ENCODE results near the gene COBL.

Gene COBL

GRCh38 chr7:51151455-51151854 is 165.2 kb downstream of the COBL start:
- DNase-seq (ENCODE audit: low read depth in 2 of 3, low spot score in 2 of 3) = no peak

- no peak for DNase-seq (ENCODE audit: low read depth in 2 of 3, low spot score in 2 of 3)
Measured at GRCh38 chr7:51150193-51150592, 166.4 kb downstream of the COBL start.

DNA sequence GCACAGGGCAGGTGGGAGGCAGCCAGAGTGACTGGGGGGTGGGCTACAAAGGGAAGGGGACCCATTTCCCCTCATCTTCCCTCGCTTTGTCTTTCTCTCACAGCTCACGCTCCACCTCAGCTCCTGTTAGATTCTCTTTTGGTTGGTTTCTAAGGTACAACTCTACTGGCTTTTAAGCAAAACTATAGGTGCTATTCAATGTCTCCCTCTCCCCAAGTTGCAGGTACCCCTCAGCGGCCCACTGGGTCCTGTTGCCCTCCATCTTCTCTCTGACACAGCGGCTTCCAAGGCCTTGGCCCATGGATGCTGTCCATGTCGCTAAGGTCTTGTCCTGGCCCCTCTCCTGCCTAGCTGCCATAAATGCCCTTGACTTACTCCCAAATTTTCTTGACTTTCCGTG is 168.4 kb downstream of the COBL start:
- no peak for DNase-seq (ENCODE audit: low read depth in 2 of 3, low spot score in 2 of 3)

DNA sequence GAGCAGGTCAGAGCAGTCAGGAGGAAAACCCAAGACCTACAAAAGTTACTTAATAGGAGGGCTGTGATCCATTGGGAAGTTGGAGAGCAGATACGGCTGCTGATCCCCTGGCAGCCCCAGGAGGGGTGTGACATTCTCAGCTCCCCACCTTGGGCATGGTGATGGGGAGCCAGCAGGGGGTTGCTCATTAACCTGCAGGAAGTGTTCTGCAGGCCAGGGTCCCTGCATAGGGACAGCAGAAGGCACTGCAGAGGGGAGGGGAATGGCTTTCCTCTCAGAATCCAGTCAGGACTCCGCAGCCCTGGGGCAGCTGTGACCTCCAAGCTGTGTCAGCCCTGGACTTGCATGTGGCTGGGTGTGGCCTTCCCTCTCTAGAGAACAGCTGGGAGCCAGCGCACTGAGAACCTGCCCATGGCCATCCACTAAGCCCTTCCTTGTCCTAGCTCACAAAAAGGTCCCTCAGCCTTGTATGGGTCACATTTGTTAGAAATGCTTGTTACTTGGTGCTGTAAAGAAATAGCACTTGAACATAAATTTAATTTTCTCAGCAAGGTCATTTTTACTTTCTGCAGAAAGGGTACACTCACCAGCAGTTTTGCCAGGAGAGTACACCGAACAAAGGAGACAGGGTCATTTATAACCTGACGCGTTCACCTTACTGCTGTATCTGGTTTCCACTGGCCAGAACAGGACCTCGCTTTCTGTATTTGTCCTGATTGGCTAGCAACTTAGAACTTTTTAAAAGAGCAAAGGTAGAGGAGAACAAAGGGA is 169.6 kb downstream of the COBL start:
- DNase-seq (ENCODE audit: low read depth in 2 of 3, low spot score in 2 of 3) = no peak

DNA sequence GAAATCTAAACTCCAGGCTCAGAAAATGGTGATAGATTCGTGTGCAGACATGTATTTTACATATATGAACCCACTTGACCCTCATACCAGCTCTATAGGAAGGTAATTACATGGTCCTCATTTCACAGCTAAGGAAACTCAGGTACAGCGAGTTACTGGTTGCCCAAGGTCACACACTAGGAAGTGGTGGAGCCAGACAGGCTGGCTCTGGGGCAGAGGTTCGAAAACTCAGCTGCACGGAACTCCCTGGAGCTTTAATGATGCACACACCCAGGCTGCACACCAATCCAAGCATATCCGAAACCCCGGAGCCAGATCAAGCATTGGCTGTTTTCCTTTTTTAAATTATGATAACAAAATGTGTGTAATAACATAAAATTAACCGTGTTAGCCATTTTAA is 172.4 kb downstream of the COBL start:
- no peak for DNase-seq (ENCODE audit: low read depth in 2 of 3, low spot score in 2 of 3)

- DNase-seq (ENCODE audit: low read depth in 2 of 3, low spot score in 2 of 3) = no peak
Measured at GRCh38 chr7:51142741-51143385, 173.7 kb downstream of the COBL start.

GRCh38 chr7:51141451-51142003 is 175.1 kb downstream of the COBL start:
- no peak for DNase-seq (ENCODE audit: low read depth in 2 of 3, low spot score in 2 of 3)

GRCh38 chr7:51140199-51141164 is 176.1 kb downstream of the COBL start:
- no peak for DNase-seq (ENCODE audit: low read depth in 2 of 3, low spot score in 2 of 3)

GRCh38 chr7:51139796-51140195 is 176.8 kb downstream of the COBL start:
- DNase-seq (ENCODE audit: low read depth in 2 of 3, low spot score in 2 of 3) = no peak

GRCh38 chr7:51138123-51139085 is 178.2 kb downstream of the COBL start:
- no peak for DNase-seq (ENCODE audit: low read depth in 2 of 3, low spot score in 2 of 3)

- no peak for DNase-seq (ENCODE audit: low read depth in 2 of 3, low spot score in 2 of 3)
Measured at GRCh38 chr7:51135576-51135975, 181.0 kb downstream of the COBL start.

GRCh38 chr7:51134013-51134441 is 182.6 kb downstream of the COBL start:
- DNase-seq (ENCODE audit: low read depth in 2 of 3, low spot score in 2 of 3) = no peak

- no peak for DNase-seq (ENCODE audit: low read depth in 2 of 3, low spot score in 2 of 3)
Measured at GRCh38 chr7:51132661-51133060, 183.9 kb downstream of the COBL start.

DNA sequence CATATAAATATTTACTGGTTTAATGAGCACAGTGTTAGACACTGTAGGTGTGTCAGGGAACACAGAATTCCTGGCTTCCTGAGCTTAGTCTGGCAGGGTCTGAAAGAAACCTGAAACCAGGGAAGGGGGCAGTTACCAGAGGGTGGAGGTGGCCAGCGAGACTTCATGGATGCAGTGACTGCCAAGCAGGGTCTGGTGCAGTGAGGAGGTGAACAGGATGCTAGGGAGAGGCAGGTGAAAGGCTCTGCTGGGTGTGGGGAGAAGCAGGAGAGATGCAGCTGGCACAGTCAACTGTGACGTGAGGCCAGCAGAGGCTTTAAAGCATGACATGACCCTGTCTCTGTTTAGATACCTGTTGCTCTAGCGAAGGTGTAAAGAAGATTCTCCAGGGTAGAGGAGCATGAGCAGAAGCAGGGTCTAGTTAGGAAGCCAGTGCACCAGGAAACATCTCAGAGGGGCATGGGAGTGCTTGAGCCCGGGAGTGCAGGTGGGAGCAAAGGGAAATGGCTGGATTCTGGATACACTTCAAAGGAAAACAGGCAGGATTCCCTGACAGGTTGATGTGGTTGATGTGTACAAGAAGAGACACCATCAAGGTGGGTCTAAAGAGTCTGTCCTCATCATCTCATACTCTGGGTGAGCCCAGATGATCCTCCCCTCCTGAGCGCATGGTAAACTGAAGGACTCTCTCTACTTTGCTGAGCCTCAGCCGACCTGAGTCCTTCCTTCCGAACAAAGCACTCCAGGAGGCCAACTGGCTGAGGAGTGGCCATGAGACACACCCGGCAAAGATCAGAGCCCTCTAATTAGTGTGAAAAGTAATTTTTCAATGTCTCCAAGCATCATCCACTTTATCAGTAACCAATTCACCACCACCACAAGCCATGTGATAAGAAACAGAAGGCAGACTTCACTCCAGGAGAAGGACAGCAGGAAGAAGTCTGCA is 186.8 kb downstream of the COBL start:
- no peak for DNase-seq (ENCODE audit: low read depth in 2 of 3, low spot score in 2 of 3)

DNA sequence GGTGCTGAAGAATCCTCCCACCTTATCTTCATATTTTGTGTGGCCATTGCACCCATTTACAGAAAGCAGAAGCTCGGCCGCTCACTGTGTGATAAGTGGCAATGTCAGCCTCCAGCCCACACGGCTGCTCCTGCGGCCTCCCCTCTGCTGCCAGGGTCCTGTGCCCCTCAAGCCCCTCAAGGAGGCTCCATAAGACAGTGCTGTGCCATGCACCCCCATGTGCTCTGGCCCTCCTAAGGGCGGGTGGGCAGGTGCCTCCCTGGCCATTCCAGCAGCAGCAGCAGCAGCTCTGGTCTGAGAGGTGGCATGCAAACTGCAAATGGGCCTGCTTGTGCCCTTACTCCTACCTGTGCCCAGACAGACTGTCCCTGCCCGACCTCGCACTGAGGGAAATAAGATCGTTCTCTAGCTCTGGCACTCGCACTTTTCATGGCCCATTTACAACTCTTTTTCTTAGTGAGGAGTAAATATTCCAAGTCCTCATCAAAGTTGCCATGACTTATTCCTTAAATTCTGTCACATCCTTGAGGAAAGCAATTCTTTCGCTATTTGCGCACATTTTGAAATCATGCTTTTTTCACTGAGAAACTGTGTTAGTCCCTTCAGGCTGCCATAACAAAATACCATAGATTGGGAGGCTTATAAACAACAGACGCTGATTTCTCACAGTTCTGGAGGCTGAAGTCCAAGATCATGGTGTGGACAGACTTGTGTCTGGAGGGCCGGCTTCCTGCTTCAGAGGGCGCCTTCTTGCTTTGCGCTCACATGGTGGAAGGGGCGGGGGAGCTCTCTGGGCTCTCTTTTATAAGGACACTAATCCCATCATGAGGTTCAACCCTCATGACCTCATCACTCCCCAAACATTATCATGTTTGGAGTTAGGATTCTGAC is 187.8 kb downstream of the COBL start:
- no peak for DNase-seq (ENCODE audit: low read depth in 2 of 3, low spot score in 2 of 3)

DNA sequence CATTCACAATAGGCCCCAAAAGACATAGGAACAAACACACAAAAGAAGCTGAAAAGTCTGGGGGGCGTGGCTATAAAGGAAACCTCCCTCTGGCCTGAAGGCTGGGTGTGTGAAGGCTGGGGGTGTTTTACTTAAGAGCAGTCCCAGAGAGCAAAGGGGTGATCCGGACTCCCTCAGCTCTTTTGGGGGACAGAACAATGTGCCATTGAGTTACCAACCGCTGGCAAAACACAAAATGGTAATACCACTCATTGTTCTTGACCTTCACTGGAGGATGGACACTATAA is 189.0 kb downstream of the COBL start:
- no peak for DNase-seq (ENCODE audit: low read depth in 2 of 3, low spot score in 2 of 3)

DNA sequence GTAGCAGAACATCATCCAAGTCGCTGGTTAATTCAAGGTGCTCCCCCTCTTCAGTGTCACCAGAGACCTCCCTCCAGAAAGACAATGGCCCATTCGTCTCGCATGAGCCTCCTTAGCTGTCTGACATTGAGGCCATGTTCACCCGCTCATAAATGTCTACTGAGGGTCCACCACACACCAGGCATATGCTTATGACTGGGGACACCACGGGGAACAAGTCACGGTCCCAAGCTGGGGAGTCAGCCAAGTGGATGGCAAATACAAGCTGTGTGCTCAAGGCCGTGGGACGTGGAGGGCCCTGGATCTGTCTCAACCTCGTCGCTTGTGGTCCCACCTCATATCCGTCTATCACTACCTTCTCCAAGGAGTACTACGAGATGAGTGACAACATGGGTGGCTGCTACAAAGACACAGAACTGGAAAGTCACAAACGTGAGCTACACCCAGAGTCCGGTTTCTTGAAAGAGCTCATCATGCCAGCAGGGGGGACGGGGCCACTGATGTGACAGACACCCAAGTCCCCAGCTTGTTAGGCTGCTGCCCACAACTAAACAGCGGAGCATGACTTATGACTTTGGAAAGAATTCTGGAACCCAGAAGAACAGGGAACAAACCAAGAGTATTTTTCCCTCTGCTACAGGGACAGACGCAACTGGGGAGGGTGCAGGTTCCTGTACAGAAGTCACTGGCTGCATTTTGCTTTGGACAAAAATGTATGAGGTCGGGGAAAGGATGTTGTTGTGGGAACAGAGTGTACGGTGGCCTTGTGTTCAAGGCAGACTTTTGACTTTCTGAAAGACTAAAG is 189.6 kb downstream of the COBL start:
- DNase-seq (ENCODE audit: low read depth in 2 of 3, low spot score in 2 of 3) = no peak
